K562 (cell line): Measurements from ENCODE around the gene CCDC28B. TPM values are rescaled to one million over a fixed set of nuclear protein-coding genes. Genes with fewer than 3 reads are reported as not detected.
A peak's percentile ranks its signal among the peaks of the same experiment; 100 is the strongest.

Source experiments
- BCLAF1 ChIP-seq, 2 experiments: fragments of 450-650 bp in 1 of 2; IDR thresholded peaks; 2 replicates each; pipeline ENCODE4 v1.6.1; 2011 to 2017; ENCODE audit warnings: low read depth in 2 of 2, antibody characterized with exemption in 1 of 2, borderline replicate concordance in 1 of 2, low read length in 1 of 2, mild to moderate bottlenecking in 1 of 2, mixed read lengths in 1 of 2; ENCODE audit not compliant: control insufficient read depth in 1 of 2
- BCOR ChIP-seq: fragments of 450-650 bp; IDR thresholded peaks from 2 replicates; pipeline ENCODE4 v1.6.1; 2016
- CEBPG ChIP-seq, 3 experiments: fragments of 200-800 bp in 1 of 3; sonication (Bioruptor generic) in 1 of 3; sonication (generic) in 1 of 3; formaldehyde crosslinking in 1 of 3; IDR thresholded peaks in 2 of 3; conservative IDR thresholded peaks in 1 of 3; 2 replicates each; pipeline versions ENCODE4 v1.6.1 to v1.8.0; 2016 to 2022; ENCODE audit warnings: missing compliant biosample characterization in 2 of 3, missing genetic modification characterization in 2 of 3, mild to moderate bottlenecking in 1 of 3, missing genetic modification reagents in 1 of 3
- CREM ChIP-seq: IDR thresholded peaks from 2 replicates; pipeline ENCODE4 v1.6.1; 2014; ENCODE audit warnings: antibody characterized with exemption, low read depth
- DPF2 ChIP-seq: fragments of 450-650 bp; IDR thresholded peaks from 2 replicates; pipeline ENCODE4 v1.6.1; 2016
- EHMT2 ChIP-seq: fragments of 450-650 bp; IDR thresholded peaks from 2 replicates; pipeline ENCODE4 v1.6.1; 2018; ENCODE audit warnings: antibody characterized with exemption
- ELF4 ChIP-seq: fragments of 450-650 bp; formaldehyde crosslinking; IDR thresholded peaks from 2 replicates; pipeline ENCODE4 v1.4.0; 2022; ENCODE audit warnings: missing genetic modification characterization
- EWSR1 ChIP-seq: fragments of 450-650 bp; IDR thresholded peaks from 2 replicates; pipeline ENCODE4 v1.6.1; 2018; ENCODE audit warnings: borderline replicate concordance, mild to moderate bottlenecking, low read depth, moderate library complexity; ENCODE audit not compliant: partially characterized antibody
- GATAD2A ChIP-seq: fragments of 450-650 bp; IDR thresholded peaks from 2 replicates; pipeline ENCODE4 v1.6.1; 2017
- HDAC1 ChIP-seq, 2 experiments: fragments of 450-650 bp; IDR thresholded peaks; 2 replicates each; pipeline ENCODE4 v1.6.1; 2016 to 2017; ENCODE audit warnings: inconsistent platforms in 1 of 2, mild to moderate bottlenecking in 1 of 2, moderate library complexity in 1 of 2
- HLTF ChIP-seq: fragments of 450-650 bp; IDR thresholded peaks from 2 replicates; pipeline ENCODE4 v1.6.1; 2016
- HOXB6 ChIP-seq: fragments of 250-450 bp; sonication (Bioruptor Pico); IDR thresholded peaks from 2 replicates; pipeline ENCODE4 v1.5.1; 2022; ENCODE audit warnings: mild to moderate bottlenecking, borderline replicate concordance
- NCOA1 ChIP-seq: fragments of 450-650 bp; IDR thresholded peaks from 2 replicates; pipeline ENCODE4 v1.6.1; 2016; ENCODE audit warnings: low read depth
- NFIC ChIP-seq: fragments of 450-650 bp; IDR thresholded peaks from 2 replicates; pipeline ENCODE4 v1.6.1; 2017; ENCODE audit warnings: mild to moderate bottlenecking, inconsistent platforms
- POLR3G ChIP-seq: IDR thresholded peaks from 2 replicates; pipeline ENCODE4 v1.6.1; 2011; ENCODE audit not compliant: insufficient read length, insufficient replicate concordance; ENCODE audit errors: extremely low read depth
- SMARCA5 ChIP-seq: fragments of 450-650 bp; IDR thresholded peaks from 2 replicates; pipeline ENCODE4 v1.6.1; 2016
- SPI1 ChIP-seq: IDR thresholded peaks from 2 replicates; pipeline ENCODE4 v1.6.1; 2011; ENCODE audit warnings: low read depth, low read length, control low read depth, borderline replicate concordance
- TAF15 ChIP-seq: fragments of 200-400 bp; formaldehyde crosslinking; IDR thresholded peaks from 2 replicates; pipeline ENCODE4 v1.6.1; 2017; ENCODE audit warnings: mild to moderate bottlenecking, low read depth, low read length, moderate library complexity
- WHSC1 ChIP-seq: IDR thresholded peaks from one replicate; pipeline ENCODE4 v1.6.1; 2012; ENCODE audit warnings: low read length, control low read depth, inconsistent platforms
- ZBTB26 ChIP-seq: fragments of 450-650 bp; formaldehyde crosslinking; IDR thresholded peaks from 2 replicates; pipeline ENCODE4 v1.4.0; 2022; ENCODE audit warnings: missing genetic modification characterization
- ZBTB7A ChIP-seq: IDR thresholded peaks from 2 replicates; pipeline ENCODE4 v1.6.1; 2011; ENCODE audit warnings: low read depth, mild to moderate bottlenecking, low read length, moderate library complexity, borderline replicate concordance; ENCODE audit not compliant: control insufficient read depth
- ZBTB8A ChIP-seq: fragments of 450-650 bp; IDR thresholded peaks from 2 replicates; pipeline ENCODE4 v1.6.1; 2018; ENCODE audit warnings: mild to moderate bottlenecking, moderate library complexity; ENCODE audit not compliant: partially characterized antibody
- ZFX ChIP-seq: sonication (generic); formaldehyde crosslinking; IDR thresholded peaks from 2 replicates; pipeline ENCODE4 v1.8.0; 2022; ENCODE audit warnings: mild to moderate bottlenecking, missing genetic modification reagents, moderate library complexity
- polyA plus RNA-seq, 8 experiments: library from polyadenylated mRNA; depleted of rRNA in 4 of 8; stranded (reverse) in 5 of 8; unstranded in 3 of 8; fragments of >200 nt; fragmentation: Nextera tagmentation in 2 of 8; fragmentation: Illumina TruSeq in 1 of 8; extraction: Ambion mirVana in 2 of 8; extraction: Trizol in 1 of 8; gene quantifications; 2 replicates each; pipeline versions ENCODE4 v1.2.1 to v1.2.3, GENCODE V29; 2011 to 2014; ENCODE audit warnings: inconsistent platforms in 1 of 8, missing spikeins in 1 of 8
- total RNA-seq, 7 experiments: library from RNA; depleted of rRNA in 6 of 7; stranded (reverse); fragments of >200 nt in 6 of 7; fragmentation: Illumina TruSeq in 2 of 7; extraction: Trizol in 2 of 7; gene quantifications; 2 replicates each; pipeline versions ENCODE4 v1.2.1 to v1.2.3, GENCODE V29; 2011 to 2021; ENCODE audit warnings: low replicate concordance in 1 of 7
- TF ChIP-seq, protein P1 (sequence below): fragments of 250-450 bp; sonication (Bioruptor Pico); IDR thresholded peaks from 2 replicates; pipeline ENCODE4 v1.5.0; 2020; ENCODE audit warnings: mild to moderate bottlenecking, borderline replicate concordance

CCDC28B gene
- total and polyA plus RNA-seq, 9 of the 15 experiments (the other 6 are each of a cell fraction or from before 2014, with no cell fraction given): 5.7 to 54.5 (median 31.7) TPM

DNA sequence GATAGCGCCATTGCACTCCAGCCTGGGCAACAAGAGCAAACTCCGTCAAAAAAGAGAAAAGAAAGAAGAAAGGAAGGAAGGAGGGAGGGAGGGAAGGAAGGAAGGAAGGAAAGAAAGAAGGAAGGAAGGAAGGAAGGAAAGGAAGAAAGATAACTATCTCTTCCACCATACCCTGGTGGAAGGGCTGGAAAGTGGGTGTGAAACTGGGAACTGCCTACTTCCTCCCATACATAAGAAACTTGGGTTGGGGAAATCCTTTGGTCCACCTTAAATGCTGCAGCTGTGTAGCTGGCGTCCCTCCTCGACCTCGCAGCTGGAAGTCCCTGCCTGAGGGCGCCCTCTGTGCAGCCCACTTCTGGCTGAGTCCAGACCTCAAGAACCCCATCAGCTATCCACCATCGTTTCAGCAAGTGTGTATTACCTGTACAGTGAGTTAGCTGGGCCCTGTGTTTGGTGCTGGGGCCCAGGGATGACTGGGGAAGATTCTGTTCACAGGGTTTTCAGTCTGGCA lies 42.0 kb downstream of the CCDC28B start (continued):
- no peak for TF ChIP-seq ZBTB7A
- TF ChIP-seq BCLAF1 (IDR thresholded peaks at IDR 0.05; ENCODE audit: borderline replicate concordance in 1 of 2, control insufficient read depth in 1 of 2, low read depth in 2 of 2, low read length in 1 of 2): 0 out of 4 replicates have a peak, but pooled peaks of 1 of the 2 experiments have one; percentile 34
- TF ChIP-seq GATAD2A: 0 out of 2 replicates have a peak, but pooled peaks have one; percentile 24
- 0 out of 2 replicates have a peak, but pooled peaks have one; percentile 56 for TF ChIP-seq HLTF
- TF ChIP-seq HOXB6 (CRISPR knock-in tag): no peak
- peak; percentile 74; the same call in 1 of the 2 replicates for TF ChIP-seq ZBTB26 (CRISPR knock-in tag)
- TF ChIP-seq SMARCA5: peak; percentile 73; the same call in 1 of the 2 replicates
- no peak for TF ChIP-seq NCOA1
- TF ChIP-seq ELF4 (CRISPR knock-in tag): peak; percentile 53; the same call in 1 of the 2 replicates
- no peak for TF ChIP-seq CREM
- TF ChIP-seq EWSR1: no peak
- peak; percentile 4; the same call in 1 of the 2 replicates for TF ChIP-seq BCOR
- TF ChIP-seq TAF15: no peak
- no peak for TF ChIP-seq POLR3G
- TF ChIP-seq WHSC1: no peak
- TF ChIP-seq SPI1: peak; percentile 61; the same call in 1 of the 2 replicates
- TF ChIP-seq ZBTB8A: no peak
- TF ChIP-seq, protein P1, sequence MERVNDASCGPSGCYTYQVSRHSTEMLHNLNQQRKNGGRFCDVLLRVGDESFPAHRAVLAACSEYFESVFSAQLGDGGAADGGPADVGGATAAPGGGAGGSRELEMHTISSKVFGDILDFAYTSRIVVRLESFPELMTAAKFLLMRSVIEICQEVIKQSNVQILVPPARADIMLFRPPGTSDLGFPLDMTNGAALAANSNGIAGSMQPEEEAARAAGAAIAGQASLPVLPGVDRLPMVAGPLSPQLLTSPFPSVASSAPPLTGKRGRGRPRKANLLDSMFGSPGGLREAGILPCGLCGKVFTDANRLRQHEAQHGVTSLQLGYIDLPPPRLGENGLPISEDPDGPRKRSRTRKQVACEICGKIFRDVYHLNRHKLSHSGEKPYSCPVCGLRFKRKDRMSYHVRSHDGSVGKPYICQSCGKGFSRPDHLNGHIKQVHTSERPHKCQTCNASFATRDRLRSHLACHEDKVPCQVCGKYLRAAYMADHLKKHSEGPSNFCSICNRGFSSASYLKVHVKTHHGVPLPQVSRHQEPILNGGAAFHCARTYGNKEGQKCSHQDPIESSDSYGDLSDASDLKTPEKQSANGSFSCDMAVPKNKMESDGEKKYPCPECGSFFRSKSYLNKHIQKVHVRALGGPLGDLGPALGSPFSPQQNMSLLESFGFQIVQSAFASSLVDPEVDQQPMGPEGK (CRISPR knock-in tag): no peak
- peak; percentile 74; the same call in 1 of the 2 replicates for TF ChIP-seq EHMT2
- TF ChIP-seq DPF2: peak; percentile 40; the same call in 1 of the 2 replicates
- no peak for TF ChIP-seq ZFX (CRISPR knock-in tag)
- no peak for TF ChIP-seq CEBPG (CRISPR knock-in tag; IDR thresholded peaks at IDR 0.05)
- TF ChIP-seq CEBPG (tag; conservative IDR thresholded peaks at IDR 0.05 in 1 of 2, IDR thresholded peaks at IDR 0.05 in 1 of 2): no peak
- 0 out of 2 replicates have a peak, but pooled peaks have one; percentile 11 for TF ChIP-seq NFIC
- TF ChIP-seq HDAC1 (IDR thresholded peaks at IDR 0.05): peak in 1 of 2 experiments; percentile 45; a peak in 2 of 4 replicates
